ENCODE measurements around the gene SYNE2. TPM values are rescaled to one million over a fixed set of nuclear protein-coding genes. Genes with fewer than 3 reads are reported as not detected.

SYNE2 gene
- total RNA-seq, 4 donors from 2014 or later: 96.9 to 207 (median 182) TPM

- Histone ChIP-seq H3K4me1 (peaks cover 9 to 18% of the 10 kb centered on the region in 2 donors), H3K27me3 (no peaks in the 10 kb centered on the region), H3K9me3 (no peaks in the 10 kb centered on the region), H3K36me3 (no peaks in the 10 kb centered on the region), H3K27ac (no peak overlapping the region), H3K4me3 (no peak overlapping the region)
- DNase-seq: peak in 1 of 2 donors; percentile 26
- TF ChIP-seq POLR2A (IDR thresholded peaks at IDR 0.05): no peak
- in situ Hi-C loops (cut with MboI; ENCODE audit: low sequenced_read_pairs in 4 of 4) (no loop called here), intact Hi-C loops (cut with DNase I; ENCODE audit: low total_unique reads) (loop anchor here (5.0 kb wide), 1 partner anchor 62 kb away; no protein-coding TSS in a partner anchor)
- no peak for ATAC-seq
These were observed 382.3 kb downstream of the SYNE2 start for GRCh38 chr14:64234877-64235651.

- Histone ChIP-seq H3K27me3 (no peaks in the 10 kb centered on the region), H3K4me3 (no peak overlapping the region), H3K36me3 (no peaks in the 10 kb centered on the region), H3K27ac (no peak overlapping the region), H3K4me1 (peaks cover 9 to 16% of the 10 kb centered on the region in 2 donors), H3K9me3 (no peaks in the 10 kb centered on the region)
- intact Hi-C loops (cut with DNase I; ENCODE audit: low total_unique reads): no loop called here
- in situ Hi-C loops (cut with MboI; ENCODE audit: low sequenced_read_pairs in 4 of 4): no loop called here
- no peak for ATAC-seq
- no peak for DNase-seq
- TF ChIP-seq CTCF (IDR thresholded peaks at IDR 0.05 in 4 of 5, conservative IDR thresholded peaks at IDR 0.05 in 1 of 5): no peak
- no peak for TF ChIP-seq POLR2A (IDR thresholded peaks at IDR 0.05)
These were observed 383.1 kb downstream of the SYNE2 start for GRCh38 chr14:64235652-64236640.

- H3K36me3 ChIP-seq: no peaks in the 10 kb centered on the region
- DNase-seq (no peak), ATAC-seq (no peak)
- no peaks in the 10 kb centered on the region for H3K4me1 ChIP-seq
- H3K27ac ChIP-seq: no peak overlapping the region
- intact Hi-C loops (cut with DNase I; ENCODE audit: low total_unique reads) (no loop called here), in situ Hi-C loops (cut with MboI; ENCODE audit: low sequenced_read_pairs in 4 of 4) (no loop called here)
- TF ChIP-seq CTCF (IDR thresholded peaks at IDR 0.05 in 4 of 5, conservative IDR thresholded peaks at IDR 0.05 in 1 of 5) (no peak), POLR2A (IDR thresholded peaks at IDR 0.05) (no peak)
- H3K27me3 ChIP-seq: no peaks in the 10 kb centered on the region
- H3K4me3 ChIP-seq: no peak overlapping the region
- no peaks in the 10 kb centered on the region for H3K9me3 ChIP-seq
These were observed 385.2 kb downstream of the SYNE2 start for GRCh38 chr14:64238049-64238448.

GRCh38 chr14:64238631-64239030 is 385.8 kb downstream of the SYNE2 start:
- H3K27ac ChIP-seq: no peak overlapping the region
- TF ChIP-seq POLR2A (IDR thresholded peaks at IDR 0.05): no peak
- TF ChIP-seq CTCF (IDR thresholded peaks at IDR 0.05 in 4 of 5, conservative IDR thresholded peaks at IDR 0.05 in 1 of 5): no peak
- ATAC-seq (no peak), DNase-seq (no peak)
- in situ Hi-C loops (cut with MboI; ENCODE audit: low sequenced_read_pairs in 4 of 4) (no loop called here), intact Hi-C loops (cut with DNase I; ENCODE audit: low total_unique reads) (no loop called here)
- H3K27me3 ChIP-seq: no peaks in the 10 kb centered on the region
- H3K4me1 ChIP-seq: no peaks in the 10 kb centered on the region
- no peaks in the 10 kb centered on the region for H3K36me3 ChIP-seq
- H3K9me3 ChIP-seq: no peaks in the 10 kb centered on the region
- H3K4me3 ChIP-seq: no peak overlapping the region

GRCh38 chr14:64244279-64244678 is 391.5 kb downstream of the SYNE2 start:
- no peak for DNase-seq
- no peak overlapping the region for H3K27ac ChIP-seq
- in situ Hi-C loops (cut with MboI; ENCODE audit: low sequenced_read_pairs in 4 of 4): no loop called here
- no peak for ATAC-seq
- H3K9me3 ChIP-seq: no peaks in the 10 kb centered on the region
- intact Hi-C loops (cut with DNase I; ENCODE audit: low total_unique reads): no loop called here
- no peaks in the 10 kb centered on the region for H3K36me3 ChIP-seq
- H3K4me3 ChIP-seq: no peak overlapping the region
- H3K4me1 ChIP-seq: no peaks in the 10 kb centered on the region
- no peaks in the 10 kb centered on the region for H3K27me3 ChIP-seq
- TF ChIP-seq CTCF (IDR thresholded peaks at IDR 0.05 in 4 of 5, conservative IDR thresholded peaks at IDR 0.05 in 1 of 5) (no peak), POLR2A (IDR thresholded peaks at IDR 0.05) (no peak)
